T-helper 22 cell (primary cell): Measurements from ENCODE around the gene SYT15.
"Not testable (repeated sequence)": the region's sequence is repeated elsewhere in the genome, so short reads cannot be mapped to it uniquely, and the experiment has no call there.

ENCODE experiments used
- DNase-seq: peaks from one replicate; pipeline ENCODE4 v3.0.0-alpha.2; 2020; ENCODE audit warnings: low read depth

The SYT15 gene

DNA sequence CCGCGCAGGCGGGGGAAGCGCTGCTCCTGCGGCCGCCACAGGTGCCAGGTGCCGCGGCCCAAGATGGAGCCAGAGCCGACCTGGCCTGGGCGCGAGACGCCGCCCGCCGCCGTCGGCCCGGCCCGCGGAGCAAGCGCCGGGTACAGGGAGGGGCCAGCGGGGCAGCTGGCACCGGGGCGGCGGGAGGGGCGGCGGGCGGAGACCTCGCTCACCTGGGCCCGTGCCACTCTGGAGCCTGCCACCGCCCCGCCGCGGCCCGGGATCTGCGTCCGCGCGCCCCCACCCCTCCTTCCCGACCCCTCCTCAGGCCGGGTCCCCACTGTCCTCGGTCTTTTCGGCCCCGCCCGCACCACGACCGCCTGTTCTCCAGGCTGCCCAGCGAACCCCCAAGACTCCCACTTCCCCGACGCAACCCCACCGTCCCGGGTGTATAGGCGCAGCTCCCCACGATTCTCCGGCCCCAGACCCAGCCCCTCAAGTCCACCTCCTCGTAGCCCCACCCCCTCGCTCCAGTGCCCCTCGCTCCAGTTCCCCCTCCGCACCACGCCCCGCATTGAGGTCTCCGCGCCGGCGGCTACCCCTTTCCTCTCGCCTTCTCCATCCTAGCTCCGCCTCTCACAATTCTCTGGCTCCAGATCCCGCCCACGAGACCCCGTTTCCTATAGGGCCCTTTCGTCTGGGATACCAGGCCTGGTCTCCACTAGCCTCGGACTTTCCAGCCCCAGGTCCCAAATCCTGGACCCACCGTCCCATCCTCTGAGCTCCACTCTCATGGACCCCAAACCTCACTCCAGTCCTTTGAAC lies 22.2 kb upstream of the SYT15 start, which contains the start of gene GPRIN2:
Gene GPRIN2, minus strand, starts transcription at position 144 of the 804 bp plus-strand sequence. CDS start 5,922 bp downstream, outside the sequence.
- no peak for DNase-seq

DNA sequence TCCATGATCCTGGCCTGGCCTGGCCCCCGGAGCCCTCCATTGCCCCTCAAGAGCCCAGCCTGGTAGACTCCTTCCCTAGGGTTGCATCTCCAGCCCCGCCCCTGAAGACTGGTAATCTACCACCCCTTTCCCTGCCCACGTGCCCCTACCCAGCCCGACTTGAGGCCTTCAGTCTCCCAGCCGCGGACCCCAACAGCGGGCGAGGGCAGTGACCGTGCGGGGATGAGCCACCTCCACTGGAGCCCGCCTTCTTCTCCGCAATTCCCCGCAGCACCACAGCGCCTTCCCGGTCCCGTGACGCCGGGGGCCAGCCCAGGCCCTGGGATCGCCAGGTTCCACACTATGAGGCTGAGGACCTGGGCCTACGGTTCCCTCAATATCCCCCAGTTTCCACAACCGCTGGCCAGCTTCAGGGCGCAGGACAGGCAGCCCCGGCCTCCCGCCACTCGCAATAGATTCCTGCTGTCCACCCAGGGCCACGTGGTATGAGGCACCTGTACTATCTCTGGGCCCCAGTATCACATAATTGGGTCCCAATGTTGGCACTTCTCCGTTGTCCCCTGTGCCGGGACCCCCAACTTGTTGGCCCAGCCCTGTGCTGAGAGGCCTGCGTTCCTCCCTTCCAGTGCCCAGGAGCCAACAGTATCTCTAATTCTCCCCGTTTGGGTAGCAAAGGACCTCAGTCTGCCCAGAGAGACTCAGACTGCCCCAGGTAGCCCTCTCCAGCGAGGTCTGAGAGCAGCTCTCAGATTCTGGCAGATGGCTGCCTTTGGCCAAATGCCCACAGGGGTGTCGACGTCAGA lies 21.4 kb upstream of the SYT15 start:
- no peak for DNase-seq

DNA sequence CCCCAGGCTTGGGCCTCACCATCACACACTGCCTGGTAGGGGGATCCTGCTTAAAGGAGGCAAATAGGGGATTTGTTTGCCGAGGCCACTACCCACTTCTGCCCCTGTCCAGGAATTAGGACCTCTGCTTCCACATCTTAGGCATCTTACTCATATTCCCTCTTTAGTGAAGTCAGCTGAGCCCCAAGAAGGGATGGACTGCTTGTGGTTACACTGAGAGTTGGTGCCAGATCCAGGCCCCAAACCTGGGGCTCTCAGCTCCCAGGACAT lies 20.9 kb upstream of the SYT15 start:
- no peak for DNase-seq

DNA sequence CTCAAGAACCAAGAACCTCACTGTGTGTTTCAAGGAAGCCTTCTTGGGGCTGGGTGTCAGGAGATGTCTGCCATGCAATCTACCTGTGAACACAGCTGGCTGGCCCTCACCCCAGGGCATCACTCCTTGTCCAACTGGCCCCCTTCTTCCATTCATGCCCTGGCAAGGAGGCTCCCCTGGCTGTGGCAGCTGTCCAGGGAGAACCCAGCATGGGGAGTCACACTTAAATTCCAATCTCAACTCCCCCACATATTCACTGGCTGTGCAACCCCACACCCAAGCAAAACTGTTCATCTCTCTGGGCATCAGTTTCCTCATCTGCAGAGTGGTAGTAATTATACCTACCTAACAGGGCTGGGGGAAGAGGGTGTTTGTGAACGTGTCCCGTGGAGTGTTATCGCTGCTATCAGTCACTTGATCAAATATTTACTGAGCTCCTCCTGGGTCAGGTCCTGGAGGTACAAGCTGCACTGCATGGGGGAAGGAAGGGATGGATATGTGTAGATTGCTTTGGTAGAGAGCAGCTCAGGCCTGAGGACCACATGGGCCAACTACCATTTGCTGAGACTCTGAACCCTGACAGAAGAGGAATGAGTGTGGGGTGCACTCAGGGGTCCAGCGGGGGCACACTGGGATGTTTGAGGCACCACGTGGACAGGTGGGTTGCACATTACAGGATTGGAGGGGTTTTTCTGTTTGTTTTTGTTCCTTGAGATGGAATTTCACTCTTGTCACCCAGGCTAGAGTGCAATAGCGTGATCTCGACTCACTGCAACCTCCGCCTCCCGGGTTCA lies 20.3 kb upstream of the SYT15 start:
- DNase-seq: no peak

DNA sequence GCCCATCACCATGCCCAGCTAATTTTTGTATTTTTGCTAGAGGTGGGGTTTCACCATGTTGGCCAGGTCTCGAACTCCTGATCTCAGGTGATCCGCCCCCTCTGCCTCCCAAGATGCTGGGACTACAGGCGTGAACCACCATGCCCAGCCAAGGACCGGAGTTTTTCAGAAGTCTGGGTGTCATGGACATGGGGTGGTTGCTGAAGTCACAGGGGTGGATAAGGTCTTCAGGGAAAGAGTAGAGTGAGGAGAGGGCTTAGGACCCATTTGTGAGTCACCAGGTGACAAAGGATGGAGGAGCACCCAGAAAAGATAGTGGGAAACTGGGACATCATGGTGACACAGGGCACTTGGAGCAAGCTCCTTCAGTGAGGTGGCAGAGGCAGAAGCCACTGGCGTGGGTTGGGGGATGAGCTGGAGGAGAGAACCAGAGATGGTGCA lies 19.7 kb upstream of the SYT15 start:
- DNase-seq: no peak

DNA sequence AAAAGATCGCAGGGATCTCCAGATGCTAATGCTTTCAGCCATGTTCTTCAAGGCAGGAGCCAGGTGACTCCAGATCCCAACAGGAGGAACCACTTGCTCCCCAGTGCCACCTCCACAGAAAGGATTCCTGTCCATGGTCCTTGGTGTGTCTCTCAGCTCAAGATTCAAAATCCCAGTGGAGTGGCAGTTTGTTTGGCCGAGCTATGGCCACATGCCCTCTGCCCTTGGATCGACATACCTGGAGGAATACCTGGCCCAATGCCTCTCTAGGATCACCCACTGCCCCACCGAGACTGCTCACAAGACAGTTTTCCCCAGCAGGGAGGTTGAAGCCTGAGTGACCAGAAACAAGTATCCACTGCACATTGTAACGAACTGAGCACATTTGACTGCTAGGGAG lies 18.5 kb upstream of the SYT15 start:
- DNase-seq: no peak

DNA sequence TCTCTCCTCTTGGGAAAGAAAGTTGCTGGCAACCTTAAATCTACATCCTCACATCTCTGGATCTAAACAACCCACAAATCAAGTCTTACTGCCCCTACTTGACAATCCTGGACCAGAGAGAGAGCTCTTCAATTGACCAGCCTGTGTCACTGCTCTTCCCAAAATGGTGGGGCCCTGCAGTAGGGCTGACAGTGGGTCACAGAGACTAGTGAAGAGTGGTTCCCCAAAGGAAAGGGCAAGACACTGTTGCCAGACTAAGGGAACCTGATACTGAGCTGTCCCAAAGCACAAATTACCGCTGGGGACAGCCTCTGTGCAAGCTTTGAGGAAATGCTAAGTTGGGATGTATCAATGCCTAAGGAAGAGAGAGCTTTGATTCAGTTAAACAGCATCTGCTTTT lies 18.0 kb upstream of the SYT15 start:
- no peak for DNase-seq

DNA sequence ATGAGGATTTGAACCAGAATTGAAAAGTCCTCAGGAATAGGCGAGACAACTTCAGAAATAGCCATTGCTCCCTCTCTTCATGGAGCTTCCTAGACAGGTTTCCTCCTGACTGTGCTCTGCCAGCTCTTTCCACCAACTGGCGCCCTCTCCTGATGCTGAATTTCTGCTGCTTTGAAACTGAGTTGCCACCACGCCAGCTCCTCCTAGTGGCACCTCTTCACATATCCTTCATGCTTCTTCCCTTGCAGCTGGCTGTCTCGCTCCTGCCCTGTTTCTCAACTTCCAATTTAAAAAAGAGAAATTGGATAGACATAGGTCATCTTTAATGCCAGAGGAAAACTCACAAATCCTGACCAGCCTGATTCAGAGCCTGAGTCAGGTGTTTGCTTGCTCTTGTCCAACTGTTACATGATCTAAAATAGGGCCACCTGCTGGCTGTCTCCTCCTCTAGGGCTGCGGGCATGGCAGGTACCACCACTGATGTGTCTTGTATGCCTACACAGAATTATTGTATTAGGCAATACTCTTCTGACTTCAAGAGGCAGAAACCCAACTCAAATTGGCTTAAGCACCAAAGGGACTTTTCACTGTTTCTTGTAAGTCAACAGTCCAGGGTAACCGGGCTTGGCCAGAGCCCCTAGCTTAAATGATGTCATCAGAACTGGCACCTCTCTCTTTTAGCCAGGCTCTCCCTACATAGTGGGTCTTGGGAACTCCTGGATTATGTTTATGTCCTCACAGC lies 13.2 kb upstream of the SYT15 start:
- DNase-seq: not testable (repeated sequence)

DNA sequence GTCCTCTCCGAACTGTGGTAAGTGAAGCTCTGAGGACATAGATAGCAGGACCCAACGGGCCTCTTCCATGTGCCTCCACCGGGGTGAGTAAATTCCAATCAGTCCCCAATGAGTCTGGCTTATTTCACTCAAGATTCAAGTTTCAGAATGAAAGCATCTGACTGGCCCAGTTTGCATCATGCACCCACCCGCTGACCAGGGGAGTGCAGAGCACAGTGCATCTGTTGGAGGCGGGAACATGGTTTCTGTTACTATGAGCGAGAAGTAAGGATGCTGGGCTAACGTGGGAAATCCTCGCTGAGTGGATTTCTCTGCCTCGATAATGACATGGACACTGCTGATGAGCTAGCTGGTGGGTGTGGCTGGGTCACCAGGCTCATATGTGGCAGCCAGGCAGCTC lies 11.8 kb upstream of the SYT15 start:
- not testable (repeated sequence) for DNase-seq

DNA sequence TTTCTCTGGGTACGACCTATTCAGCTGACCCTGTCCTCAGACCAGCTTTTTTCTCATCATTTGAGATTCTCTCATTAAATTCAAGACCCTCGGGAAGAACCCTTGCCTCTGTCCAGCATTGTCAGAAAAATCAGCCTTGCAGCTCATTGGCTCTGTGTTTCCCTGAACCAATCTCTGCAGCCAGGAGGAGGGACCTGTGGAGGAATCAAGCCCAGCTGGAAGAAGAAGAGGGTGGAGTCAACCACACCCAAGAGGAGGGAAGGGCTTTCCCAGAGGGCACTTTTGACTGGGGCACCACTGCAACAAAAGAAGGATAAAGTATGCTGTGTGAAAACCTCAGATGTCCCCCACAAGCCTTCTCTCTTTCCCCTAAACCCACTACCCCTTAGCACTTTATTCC lies 8.3 kb upstream of the SYT15 start:
- DNase-seq: not testable (repeated sequence)

DNA sequence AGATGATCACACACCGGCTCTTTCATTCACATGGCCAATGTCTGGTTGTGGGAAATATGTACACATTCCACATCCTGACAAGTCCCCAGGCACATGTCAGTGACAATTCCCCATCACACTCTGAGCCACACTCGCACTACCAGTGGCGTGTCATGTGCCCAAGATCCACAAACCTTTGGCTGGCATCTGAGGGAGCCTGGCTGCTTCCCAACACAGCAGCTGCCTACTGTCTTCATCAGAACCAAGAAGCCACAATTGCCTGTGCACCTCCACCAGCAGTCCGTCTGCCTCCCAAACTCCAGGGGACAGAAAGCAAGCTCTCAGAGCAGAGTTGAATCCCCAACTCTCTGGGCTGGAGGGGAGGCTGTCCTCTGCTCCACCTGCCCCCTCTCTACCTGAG lies 6.2 kb upstream of the SYT15 start:
- DNase-seq: not testable (repeated sequence)

DNA sequence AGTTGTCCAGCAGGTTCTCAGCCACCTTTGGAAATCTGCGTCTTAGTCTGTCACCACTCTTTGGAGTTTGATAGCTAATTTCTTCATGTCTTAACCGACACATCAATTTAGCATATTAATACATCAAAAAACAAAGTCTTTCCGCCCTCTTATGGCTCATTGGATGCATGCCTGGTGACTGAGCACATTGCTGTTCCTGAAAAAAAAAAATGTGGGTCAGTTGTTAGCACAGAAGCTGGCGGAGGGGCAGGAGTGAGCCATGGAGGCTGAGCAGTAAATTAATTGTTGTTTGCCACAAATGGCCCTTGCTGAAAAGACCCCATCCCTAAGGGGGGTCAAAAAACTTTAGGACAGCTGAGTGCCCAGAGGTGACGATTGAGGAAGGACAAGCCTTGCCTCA lies 5.6 kb upstream of the SYT15 start:
- DNase-seq: not testable (repeated sequence)

DNA sequence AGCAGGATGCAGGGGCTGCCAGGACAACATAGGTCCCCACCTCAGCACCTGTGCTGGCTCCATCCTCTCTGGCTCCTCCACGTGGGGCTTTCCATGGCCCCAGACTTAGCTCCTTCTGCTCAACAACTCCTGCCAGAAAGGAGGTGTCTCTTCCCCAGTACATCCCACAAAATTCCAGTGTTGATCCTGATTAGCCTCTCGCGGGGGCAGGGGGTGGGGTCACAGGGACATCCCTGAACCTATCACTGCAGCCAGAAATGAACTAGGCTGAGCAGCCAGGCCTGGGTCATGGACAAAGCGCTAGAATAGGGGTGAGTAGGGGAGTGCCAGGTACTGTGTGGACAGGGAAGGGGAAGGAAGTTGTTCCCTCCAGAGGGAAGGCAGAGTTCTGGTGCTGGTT lies 5.0 kb upstream of the SYT15 start:
- not testable (repeated sequence) for DNase-seq

DNA sequence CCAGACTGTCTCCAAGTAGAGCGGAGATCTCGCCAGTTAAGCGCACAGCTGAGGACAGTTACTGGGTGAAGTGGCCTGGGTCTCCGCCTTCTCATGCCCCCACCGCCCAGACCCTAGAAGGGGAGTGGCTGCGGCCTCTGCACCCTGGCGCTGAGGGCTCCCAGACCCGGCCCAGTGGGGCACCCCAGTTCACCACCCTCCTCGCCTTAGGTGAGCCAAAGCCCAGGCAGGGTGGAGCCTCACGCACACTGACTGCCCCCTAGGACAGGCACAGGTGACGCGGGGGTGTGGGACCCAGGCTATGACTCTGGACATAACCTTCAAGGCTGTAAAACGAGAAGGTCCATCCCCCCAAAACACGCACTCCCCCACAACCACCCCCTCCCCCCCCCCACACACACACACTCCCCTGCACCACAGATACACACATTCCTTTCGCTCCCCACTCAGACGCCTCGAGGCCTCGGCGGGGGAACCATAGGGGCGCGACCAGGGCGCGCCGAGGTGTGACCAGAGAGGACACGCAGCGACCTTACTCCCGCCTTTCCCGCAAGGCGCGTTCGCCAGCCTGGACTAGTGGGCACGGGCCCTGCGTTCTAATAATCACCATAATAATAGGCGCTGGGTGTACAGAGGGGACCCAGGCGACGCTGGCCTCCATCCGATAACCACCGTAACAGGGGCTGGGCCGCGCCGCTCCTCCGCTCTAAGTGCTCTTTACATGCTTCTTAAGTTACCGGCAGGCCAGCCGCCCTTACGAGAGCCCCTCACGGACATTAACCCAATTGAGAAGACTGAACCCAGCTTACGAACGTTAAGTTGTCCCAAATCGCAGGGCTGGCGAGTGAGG lies 1.1 kb upstream of the SYT15 start:
- not testable (repeated sequence) for DNase-seq

DNA sequence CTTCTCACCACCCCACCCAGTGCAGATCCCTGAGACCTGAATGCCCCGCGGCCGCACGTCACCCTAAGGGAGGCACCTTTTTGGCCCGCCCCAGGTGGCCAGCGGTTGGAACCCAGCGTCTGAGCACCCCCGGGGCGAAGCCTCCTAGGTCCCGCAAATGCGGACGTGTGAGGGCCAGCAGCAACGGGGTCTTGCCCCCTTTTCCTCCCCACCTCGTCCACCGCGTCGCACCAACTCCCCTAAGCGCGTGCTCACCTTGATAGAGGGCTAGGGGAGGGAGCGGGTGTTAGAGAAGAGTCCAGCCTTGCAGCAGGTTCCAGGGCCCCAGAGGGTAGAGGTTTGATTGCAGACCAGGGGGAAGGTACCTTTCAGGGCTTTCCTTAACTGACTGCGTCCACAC lies 450 bp downstream of the SYT15 start:
- DNase-seq: not testable (repeated sequence)

DNA sequence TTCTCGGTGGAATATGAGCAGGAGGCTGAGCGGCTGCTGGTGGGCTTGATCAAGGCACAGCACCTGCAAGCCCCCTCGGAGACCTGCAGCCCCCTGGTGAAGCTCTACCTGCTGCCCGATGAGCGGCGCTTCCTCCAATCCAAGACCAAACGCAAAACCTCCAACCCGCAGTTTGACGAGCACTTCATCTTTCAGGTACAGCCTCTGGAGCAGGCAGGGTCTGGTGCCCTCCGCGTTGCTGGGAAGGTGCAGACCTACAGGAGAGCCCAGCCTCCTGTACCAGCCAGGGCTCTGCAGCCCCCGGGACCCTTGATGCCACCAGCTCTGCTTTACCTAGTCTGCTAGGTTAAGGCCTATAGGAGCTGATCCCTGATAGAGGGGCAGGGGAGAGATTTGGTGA lies 3.1 kb downstream of the SYT15 start:
- DNase-seq: not testable (repeated sequence)

DNA sequence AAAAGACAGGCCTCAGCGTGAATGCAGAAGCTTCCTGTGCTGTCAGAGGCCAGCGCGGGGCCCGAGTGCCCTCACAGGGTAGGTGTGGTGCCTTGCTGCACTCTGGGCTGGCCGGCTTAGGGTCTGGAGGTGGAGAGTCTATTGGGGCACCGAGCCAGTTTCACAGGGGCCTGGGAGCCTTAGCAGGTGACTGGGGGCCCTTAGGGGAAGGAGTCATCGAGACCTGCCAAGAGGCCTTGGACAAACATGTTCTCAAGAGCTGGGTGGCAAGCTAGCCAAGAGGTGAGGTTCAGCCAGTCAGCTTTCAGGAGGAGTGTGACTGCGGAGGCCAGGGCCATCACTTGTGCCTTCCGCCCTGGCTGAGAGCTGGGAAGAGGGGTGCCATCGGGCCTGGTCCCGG lies 3.6 kb downstream of the SYT15 start:
- not testable (repeated sequence) for DNase-seq

DNA sequence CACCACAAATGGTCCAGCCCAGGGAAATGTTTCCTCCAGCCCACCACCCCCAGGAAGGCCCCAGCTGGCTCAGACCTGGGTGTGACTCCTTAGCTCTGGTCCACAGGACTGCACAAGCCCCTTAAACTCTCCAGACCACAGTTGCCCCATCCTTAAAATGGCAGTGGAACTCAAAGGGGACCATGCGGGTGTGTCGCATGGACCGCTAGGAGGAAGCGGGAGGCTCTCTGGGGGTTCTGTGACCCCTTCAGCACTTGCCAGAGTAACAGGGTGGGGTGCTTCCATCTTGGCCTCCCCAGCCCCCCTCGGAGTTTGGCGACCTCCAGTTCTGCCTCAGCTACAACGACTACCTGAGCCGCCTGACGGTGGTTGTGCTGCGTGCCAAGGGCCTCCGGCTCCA lies 5.3 kb downstream of the SYT15 start:
- DNase-seq: not testable (repeated sequence)

DNA sequence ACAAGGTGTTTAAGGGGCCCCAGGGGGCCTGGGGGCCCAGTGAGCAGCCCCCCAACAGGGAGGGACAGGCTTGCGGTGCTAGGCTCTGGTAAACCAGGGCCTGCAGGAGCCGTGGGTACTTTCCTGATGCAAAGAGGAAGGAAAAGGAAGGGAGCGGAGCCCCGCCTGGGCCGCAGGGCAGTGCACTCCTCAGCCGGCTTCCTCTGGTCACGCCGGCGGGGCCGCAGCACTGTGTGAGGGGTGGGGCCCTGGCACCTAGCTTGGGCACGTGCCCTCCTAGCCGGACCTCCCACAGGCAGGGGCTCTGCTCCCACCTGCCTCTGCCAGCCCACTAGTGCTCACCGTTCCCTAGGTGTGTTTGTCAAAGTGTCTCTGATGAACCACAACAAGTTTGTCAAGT lies 6.3 kb downstream of the SYT15 start:
- not testable (repeated sequence) for DNase-seq

DNA sequence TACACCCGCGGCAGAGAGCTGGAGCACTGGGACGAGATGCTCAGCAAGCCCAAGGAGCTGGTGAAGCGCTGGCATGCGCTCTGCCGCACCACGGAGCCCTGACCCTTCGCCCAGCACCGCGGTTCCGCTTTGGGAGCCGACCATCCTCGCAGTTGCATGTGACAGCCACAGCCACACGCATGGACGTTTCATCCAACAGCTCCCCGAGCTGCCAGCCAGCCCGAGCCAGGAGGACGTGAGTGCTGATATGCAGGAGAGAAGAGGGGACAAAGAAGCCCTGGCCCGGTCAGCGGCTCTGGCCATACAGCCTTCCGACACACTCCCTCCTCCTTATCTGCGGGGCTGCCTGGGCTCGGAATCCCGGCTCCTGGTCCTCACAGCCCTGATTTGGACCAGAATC lies 8.6 kb downstream of the SYT15 start:
- DNase-seq: not testable (repeated sequence)

DNA sequence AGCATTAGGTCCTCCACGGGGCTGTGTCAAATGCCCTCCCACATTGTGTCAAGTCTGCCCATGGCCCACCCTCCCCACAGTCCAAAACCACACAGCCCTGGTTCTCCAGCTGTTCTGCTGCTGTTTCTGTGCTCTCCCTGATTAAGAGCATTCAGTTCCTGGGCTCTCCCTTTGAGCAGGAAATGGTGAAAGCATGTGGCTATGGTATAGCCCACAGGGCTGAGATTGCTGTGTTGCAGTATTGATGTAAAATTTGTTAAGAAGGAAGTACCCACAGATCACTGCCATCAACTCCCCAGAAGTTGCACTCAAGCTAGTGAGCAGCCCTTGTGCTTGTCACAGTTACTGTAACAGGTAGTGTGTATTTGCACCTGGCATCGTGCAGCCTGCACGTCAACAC lies 9.3 kb downstream of the SYT15 start:
- DNase-seq: not testable (repeated sequence)
